Kidney tubule cell (primary cell): ENCODE data around the gene UBXN6.

Experiments
- DNase-seq: peaks from one replicate; pipeline ENCODE4 v3.0.0-alpha.2; 2018; ENCODE audit warnings: low spot score

UBXN6 gene

DNA sequence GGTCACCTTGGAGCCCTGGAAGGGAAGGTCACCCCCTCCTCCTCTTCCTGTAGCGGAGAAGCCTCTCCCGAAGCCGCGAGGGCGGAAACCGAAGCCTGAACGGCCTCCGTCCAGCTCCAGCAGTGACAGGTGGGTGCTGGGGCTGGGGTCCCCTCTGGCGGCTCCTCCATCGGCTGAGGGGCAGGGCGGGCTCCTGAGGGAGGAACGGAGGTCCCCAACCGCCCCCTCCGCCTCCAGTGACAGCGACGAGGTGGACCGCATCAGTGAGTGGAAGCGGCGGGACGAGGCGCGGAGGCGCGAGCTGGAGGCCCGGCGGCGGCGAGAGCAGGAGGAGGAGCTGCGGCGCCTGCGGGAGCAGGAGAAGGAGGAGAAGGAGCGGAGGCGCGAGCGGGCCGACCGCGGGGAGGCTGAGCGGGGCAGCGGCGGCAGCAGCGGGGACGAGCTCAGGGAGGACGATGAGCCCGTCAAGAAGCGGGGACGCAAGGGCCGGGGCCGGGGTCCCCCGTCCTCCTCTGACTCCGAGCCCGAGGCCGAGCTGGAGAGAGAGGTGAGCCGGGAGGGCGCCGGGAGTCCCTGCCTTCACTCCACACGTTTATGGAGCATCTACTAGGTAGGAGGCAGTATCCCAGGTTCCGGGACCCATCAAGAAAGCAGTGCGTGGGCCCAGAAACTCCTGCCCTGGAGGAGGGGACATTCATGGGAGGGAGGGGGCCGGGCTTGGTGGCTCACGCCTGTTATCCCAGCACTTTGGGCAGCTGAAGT lies 36.5 kb upstream of the UBXN6 start:
- no peak for DNase-seq

DNA sequence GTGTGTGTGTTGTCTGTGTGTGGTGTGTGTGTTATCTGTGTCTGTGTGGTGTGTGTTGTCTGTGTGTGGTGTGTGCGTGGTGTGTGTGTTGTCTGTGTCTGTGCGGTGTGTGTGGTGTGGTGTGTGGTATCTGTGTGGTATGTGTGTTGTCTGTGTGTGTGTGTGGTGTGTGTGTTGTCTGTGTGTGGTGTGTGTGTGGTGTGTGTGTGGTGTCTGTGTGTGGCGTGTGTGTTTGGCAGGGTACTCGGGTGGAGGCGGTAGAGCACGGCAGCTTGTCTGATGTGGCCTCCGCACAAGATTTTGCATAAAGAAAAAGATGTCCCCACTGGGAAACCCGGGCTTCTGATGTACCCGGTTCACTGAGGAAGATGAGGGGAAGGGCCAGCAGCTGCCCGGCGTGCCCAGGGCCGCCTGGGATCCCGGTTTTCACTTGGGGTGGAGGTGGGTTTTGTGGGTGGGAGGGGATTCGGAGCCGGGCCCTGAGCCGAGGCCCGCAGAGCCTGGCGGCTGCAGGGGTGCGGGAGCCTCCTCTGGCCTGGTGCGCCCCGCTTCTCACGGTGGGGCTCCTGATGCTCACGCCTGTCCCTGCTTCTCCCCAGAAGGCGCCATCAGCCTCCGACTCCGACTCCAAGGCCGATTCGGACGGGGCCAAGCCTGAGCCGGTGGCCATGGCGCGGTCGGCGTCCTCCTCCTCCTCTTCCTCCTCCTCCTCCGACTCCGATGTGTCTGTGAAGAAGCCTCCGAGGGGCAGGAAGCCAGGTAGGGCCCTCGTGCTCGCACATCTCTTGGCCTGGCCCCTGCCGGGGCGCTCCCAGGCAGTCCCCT lies 35.7 kb upstream of the UBXN6 start:
- DNase-seq = no peak

DNA sequence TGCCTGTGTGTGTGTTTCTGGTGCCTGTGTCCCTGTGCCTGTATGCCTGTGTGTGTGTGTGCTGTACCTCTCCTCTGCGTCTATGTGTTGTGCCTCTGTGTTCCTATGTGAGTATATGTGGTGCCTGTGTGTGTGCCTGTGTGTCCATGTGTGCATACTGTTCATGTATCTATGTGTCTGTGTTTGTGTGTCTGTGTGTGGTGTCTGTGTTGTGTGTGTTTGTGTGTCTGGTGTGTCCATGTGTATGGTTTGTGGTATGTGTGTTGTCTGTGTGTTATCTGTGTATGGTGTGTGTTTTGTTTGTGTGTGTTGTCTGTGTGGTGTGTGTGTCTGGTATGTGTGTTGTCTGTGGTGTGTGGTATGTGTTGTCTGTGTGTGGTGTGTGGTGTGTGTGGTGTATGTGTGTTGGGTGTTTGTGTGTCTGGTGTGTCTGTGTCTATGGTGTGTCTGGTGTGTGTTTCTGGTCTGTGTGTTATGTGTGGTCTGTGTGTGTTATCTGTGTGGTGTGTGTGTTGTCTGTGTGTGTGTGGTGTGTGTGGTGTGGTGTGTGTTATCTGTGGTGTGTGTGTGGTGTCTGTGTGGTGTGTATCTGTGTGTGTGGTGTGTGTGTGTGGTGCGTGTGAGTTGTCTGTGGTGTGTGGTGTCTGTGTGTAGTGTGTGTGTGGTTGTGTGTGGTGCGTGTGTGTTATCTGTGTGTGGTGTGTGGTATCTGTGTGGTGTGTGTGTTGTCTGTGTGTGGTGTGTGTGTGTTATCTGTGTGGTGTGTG lies 34.9 kb upstream of the UBXN6 start:
- DNase-seq = no peak

DNA sequence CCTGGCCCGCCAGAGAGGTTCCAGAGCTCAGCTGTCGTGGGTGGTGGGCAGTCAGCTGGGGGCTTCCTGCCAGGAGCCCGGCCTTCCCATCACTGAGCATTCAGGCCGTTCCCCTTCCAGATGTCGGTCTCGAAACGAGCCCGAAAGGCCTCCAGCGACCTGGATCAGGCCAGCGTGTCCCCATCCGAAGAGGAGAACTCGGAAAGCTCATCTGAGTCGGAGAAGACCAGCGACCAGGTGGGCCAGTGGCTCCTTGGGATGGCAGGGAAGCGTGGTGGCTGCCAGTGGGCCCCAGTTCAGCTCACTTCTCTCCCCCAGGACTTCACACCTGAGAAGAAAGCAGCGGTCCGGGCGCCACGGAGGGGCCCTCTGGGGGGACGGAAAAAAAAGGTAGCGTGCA lies 33.9 kb upstream of the UBXN6 start:
- DNase-seq = no peak

GRCh38 chr19:4488496-4488895 lies 30.9 kb upstream of the UBXN6 start:
- no peak for DNase-seq

- no peak for DNase-seq
These were observed 30.0 kb upstream of the UBXN6 start for GRCh38 chr19:4487572-4487971.

DNA sequence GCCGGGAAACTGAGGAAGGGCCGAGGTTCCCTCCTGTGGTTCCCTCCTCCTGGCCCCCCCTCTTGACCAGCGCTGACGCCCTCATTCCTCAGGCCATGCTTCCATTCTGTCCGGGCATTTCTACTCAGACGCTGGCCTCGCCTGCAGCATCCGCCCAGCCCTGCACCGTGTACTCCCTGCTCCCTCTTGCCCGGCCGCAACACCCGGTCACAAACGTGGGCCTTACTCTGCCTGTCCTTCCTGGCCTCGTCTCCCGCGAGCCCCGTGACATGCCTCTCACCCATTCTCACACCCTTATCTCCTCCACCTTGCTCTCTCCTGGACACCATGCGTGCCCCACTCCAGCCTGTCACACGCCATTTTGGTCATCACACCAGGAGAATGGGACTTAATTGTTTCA lies 25.8 kb upstream of the UBXN6 start:
- no peak for DNase-seq

GRCh38 chr19:4482721-4483364 lies 25.2 kb upstream of the UBXN6 start:
- no peak for DNase-seq

- DNase-seq = peak; percentile 19
These were observed 19.6 kb upstream of the UBXN6 start for GRCh38 chr19:4477034-4477801.

DNA sequence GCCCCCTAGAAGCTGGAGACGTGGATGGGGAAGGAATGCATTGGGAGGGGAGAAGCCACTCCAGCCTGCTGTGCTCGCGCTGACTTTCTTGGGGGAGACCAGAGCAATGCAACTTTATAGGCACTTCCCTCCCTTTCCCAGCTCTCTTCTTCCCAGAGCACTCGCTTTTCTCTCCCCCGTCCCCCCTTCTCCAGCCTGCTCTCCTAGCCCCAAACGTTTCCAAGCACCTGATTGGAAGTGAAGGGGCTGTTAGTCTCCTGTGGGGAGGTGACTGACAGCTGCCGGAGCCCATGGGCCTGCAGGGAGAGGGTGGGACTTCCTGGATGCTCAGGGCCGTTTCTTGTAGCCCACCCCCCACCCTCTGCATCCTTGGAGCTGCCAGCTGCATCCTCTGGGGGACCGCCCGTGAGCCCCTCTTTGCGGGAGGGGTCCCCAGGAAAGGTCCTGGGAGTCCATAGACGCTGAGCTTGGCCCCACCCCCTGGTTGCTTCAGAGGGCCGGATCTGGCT lies 17.0 kb upstream of the UBXN6 start:
- DNase-seq = peak; percentile 46

DNA sequence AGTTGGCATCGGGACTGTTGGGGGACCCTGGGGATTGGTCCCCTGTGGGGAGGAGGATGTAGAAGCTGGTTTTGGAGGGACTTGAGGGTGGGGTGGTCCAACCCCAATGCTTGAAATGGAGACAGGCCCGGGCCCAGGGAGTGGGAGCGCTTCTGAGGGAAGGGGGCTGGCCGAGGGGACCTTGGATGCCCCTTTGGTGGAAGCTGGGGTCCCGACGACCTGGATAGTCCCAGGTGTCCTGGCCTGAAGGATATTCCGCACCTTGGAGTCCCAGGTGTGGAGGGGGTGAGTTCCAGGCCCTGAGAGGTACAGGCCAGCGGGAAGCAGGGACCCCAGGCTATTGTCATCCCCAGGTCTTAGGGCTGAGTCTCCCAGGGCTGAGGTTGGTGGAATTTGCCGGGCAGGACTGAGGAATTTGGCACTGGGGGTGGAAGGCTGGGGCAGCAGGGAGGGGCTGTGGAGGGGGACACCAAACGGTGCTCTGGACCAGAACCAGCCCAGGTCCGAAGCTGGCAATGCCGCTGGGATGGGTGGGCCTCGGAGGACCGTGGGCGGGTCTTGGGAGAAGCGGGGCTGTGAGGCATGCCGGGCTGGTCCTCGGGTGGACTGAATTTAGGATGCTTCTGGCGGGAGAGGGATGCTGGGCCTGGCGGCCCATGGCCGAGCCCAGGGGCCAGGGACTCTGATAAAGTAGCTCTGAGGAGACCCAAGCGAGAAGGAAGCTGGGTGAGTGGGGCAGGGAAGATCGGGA lies 16.3 kb upstream of the UBXN6 start:
- no peak for DNase-seq

DNA sequence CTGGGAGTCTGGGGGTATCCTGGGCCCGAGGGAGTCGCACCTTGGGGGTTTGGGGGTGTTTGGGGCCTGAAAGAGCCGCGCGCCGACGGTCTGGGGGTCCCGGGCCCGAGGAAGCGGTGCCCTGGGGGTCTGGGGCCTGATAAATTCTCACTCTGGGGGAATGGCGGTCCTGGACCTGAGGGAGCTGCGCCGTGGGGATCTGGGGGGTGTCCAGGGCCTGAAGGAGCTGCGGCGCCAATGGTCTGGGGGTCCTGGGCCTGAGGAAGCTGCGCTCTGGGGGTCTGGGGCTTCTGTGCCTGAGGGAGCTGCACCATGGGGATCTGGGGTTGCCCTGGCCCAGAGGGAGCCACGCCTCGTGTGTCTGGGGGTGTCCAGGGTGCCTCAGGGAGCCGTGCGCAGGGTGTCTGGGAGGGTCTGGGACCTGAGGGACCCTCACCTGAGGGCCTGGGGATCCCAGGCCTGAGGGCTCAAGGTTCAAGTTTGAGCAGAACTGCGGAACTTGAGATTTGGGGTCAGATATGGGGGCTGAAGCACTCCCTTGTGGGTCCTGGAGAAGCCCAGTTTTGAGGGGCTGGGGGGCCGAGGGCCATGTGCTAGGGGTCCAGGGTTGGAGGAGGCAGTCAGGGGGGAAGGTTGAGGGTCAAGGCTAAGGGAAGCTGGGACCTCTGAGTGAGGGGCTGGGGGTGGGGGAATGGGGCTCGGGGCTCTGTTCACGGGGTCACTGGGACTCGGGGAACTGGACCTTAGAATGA lies 15.6 kb upstream of the UBXN6 start:
- no peak for DNase-seq

GRCh38 chr19:4472174-4472974 lies 14.8 kb upstream of the UBXN6 start, which contains the start of gene HDGFL2:
TSS of gene HDGFL2 (plus strand) at chr19:4472297. CDS start at chr19:4472351, 54 bp downstream.
- DNase-seq = no peak

DNA sequence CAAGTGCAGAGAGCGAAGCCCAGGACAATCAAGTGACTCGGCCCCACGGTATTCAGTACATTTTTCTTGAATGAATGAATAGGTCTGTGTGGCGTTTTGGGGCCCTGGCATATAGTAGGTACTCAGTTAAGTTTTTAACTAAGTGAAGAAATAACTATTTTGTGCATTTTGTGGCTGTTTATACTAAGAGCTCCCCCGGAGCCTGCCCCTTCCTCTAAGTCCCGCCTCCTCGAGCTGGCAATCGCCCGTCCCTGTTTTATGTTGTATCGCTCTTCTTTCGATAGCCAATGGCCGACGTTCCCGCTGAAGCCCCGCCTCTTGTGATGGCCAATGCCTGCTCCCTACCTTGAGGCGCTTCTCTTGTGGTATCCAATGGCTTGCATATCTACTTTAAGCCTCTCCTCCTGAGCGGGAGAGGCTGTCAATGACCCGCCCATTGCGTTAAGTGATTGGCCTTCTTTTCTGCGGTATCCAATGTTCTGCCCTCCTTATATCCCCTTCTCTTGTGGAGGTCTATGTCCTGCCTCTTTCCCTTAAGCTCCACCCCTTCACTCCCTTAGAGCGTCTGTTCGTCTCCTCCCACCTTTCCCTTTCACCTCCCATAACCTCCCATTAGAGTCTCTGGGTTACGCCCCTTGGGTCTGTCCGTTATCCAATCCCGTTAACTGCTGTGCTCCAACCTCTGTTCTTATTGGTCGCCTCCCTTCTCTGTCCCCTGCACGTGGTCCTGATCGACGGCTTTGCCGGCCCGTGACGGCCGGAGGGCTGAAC lies 14.0 kb upstream of the UBXN6 start:
- DNase-seq = peak; percentile 100

DNA sequence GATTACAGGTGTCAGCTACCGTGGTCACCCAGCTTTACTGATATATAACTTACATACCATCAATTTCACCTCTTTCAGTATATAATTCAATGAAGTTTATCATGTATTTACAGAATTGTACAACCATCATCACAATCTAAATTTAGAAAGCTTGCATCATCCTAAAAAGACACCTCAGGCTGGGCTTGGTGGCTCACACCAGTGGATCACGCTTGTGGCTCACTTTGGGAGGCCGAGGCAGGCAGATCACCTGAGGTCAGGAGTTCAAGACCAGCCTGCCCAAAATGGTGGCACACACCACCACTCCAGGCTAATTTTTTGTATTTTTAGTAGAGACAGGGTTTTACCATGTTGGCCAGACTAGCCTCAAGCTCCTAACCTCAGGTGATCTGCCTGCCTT lies 10.2 kb upstream of the UBXN6 start:
- DNase-seq = no peak

- no peak for DNase-seq
These were observed 7.4 kb upstream of the UBXN6 start for GRCh38 chr19:4464815-4465581.
